ENCODE measurements around the gene MTOR.
A peak's percentile ranks its signal among the peaks of the same experiment; 100 is the strongest.
"Not testable (repeated sequence)": the region's sequence is repeated elsewhere in the genome, so short reads cannot be mapped to it uniquely, and the experiment has no call there.

The MTOR gene

GRCh38 chr1:11101347-11101746, 161.0 kb downstream of the MTOR start:
- intact Hi-C loops (cut with DNase I; ENCODE audit: low total_unique reads), result no loop called here

GRCh38 chr1:11100806-11101205, 161.5 kb downstream of the MTOR start:
- H3K9me3 ChIP-seq; H3K4me3 ChIP-seq; DNase-seq; H3K27ac ChIP-seq; intact Hi-C loops (cut with DNase I; ENCODE audit: low total_unique reads); H3K27me3 ChIP-seq: not testable (repeated sequence)
- Histone ChIP-seq H3K36me3 (peaks cover 18 to 23% (median 22%) of the 10 kb centered on the region in 3 donors), H3K4me1 (peaks cover 0 to 13% (median 12%) of the 10 kb centered on the region in 4 donors)

More at GRCh38 chr1:11101347-11101746, 161.0 kb downstream of the MTOR start:
- DNase-seq, result no peak
- Histone ChIP-seq H3K4me3 (no peak overlapping the region), H3K27ac (no peak overlapping the region), H3K4me1 (peaks cover 0 to 13% (median 12%) of the 10 kb centered on the region in 4 donors), H3K27me3 (no peaks in the 10 kb centered on the region), H3K36me3 (peaks cover 18 to 23% (median 23%) of the 10 kb centered on the region in 3 donors), H3K9me3 (no peaks in the 10 kb centered on the region)
- TF ChIP-seq CTCF (IDR thresholded peaks at IDR 0.05), result no peak

GRCh38 chr1:11100149-11100493, 162.2 kb downstream of the MTOR start:
- H3K4me3 ChIP-seq, result peak overlapping the region; percentile 82 to 98
- no peak for DNase-seq
- TF ChIP-seq CTCF (IDR thresholded peaks at IDR 0.05), result no peak
- H3K27me3 ChIP-seq, result no peaks in the 10 kb centered on the region
- peak overlapping the region; percentile 78 to 81 for H3K27ac ChIP-seq
- no peaks in the 10 kb centered on the region for H3K9me3 ChIP-seq
- peaks cover 24 to 25% (median 25%) of the 10 kb centered on the region in 3 donors for H3K36me3 ChIP-seq
- intact Hi-C loops (cut with DNase I; ENCODE audit: low total_unique reads), result no loop called here
- H3K4me1 ChIP-seq, result peaks cover 0 to 13% (median 12%) of the 10 kb centered on the region in 4 donors

GRCh38 chr1:11099310-11100148, 162.8 kb downstream of the MTOR start, which contains the start of gene EXOSC10:
TSS of gene EXOSC10 (minus strand) at chr1:11099869. CDS start at chr1:11099831, 38 bp downstream.
- DNase-seq, result peak; percentile 91 to 95
- no peaks in the 10 kb centered on the region for H3K27me3 ChIP-seq
- peaks cover 0 to 13% (median 12%) of the 10 kb centered on the region in 4 donors for H3K4me1 ChIP-seq
- peak within 1 kb of the TSS; percentile 82 to 98 for H3K4me3 ChIP-seq
- intact Hi-C loops (cut with DNase I; ENCODE audit: low total_unique reads), result no loop called here
- peaks cover 29 to 31% (median 30%) of the 10 kb centered on the region in 3 donors for H3K36me3 ChIP-seq
- no peak for TF ChIP-seq CTCF (IDR thresholded peaks at IDR 0.05)
- H3K27ac ChIP-seq, result peak within 1 kb of the TSS; percentile 78 to 81
- no peaks in the 10 kb centered on the region for H3K9me3 ChIP-seq

- Histone ChIP-seq H3K27ac (peak overlapping the region; percentile 78 to 81), H3K4me3 (peak overlapping the region; percentile 82 to 98), H3K4me1 (peaks cover 0 to 13% (median 12%) of the 10 kb centered on the region in 4 donors), H3K36me3 (peaks cover 35 to 37% (median 37%) of the 10 kb centered on the region in 3 donors), H3K27me3 (no peaks in the 10 kb centered on the region), H3K9me3 (no peaks in the 10 kb centered on the region)
- no peak for TF ChIP-seq CTCF (IDR thresholded peaks at IDR 0.05)
- intact Hi-C loops (cut with DNase I; ENCODE audit: low total_unique reads), result no loop called here
- no peak for DNase-seq
Observed at GRCh38 chr1:11098931-11099309, 163.4 kb downstream of the MTOR start.

- intact Hi-C loops (cut with DNase I; ENCODE audit: low total_unique reads); H3K4me3 ChIP-seq; H3K27ac ChIP-seq; H3K9me3 ChIP-seq; H3K27me3 ChIP-seq; H3K4me1 ChIP-seq; DNase-seq: not testable (repeated sequence)
- H3K36me3 ChIP-seq, result peaks cover 58 to 73% (median 65%) of the 10 kb centered on the region in 3 donors
Observed at GRCh38 chr1:11083784-11084183, 178.6 kb downstream of the MTOR start.
